GM21515 (cell line): Measurements from ENCODE around the gene GPR34.
"Not testable (repeated sequence)": the region's sequence is repeated elsewhere in the genome, so short reads cannot be mapped to it uniquely, and the experiment has no call there.

Source experiments
- ATAC-seq: cut with Tn5 transposase; IDR thresholded peaks from one replicate; pipeline ENCODE4 v1.9.1; 2021; ENCODE audit not compliant: unreplicated experiment

Gene GPR34

DNA sequence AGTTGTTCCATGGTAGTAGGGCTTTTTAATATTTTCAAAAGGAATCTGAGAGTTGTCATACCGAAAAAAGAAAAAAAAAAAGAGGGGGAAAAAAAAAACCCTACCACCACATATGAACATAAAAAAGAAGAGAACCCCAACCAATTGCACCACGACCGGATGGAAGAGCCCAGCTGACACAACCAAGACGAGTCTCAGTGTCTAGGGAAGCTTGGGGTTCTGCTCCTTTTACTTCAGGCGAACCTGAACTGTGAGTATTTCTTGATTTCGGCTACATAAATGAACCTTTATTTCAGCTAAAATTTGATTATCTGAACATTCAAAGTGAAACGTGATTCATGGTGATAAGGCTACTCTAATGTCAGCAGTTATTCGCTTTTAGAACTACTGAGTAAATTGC, at the start of gene GPR34:
Gene GPR34, plus strand, starts transcription at position 139 of the 400 bp plus-strand sequence. CDS start 6,661 bp downstream, outside the sequence.
- no peak for ATAC-seq

GRCh38 chrX:41646201-41646600, 42.6 kb upstream of the GPR34 start:
- not testable (repeated sequence) for ATAC-seq

DNA sequence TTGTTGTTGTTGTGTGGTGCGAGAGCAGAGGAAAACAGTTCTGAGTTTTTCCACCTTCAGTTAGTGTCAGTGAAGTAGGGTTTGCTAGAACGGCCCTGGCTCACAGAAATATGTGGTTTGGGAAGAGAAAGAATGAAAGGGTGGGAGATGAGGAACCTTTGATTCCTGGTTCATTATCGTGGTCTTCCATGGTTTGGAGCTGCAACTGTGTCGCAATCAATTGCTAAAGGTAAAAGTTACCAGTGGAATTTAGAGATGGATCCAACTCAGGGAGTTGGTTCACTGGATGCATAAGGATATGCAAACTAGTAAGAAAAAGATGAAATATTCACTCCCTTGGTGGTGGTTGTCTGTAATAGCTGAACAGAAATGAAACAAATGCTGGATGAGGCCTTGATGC, 35.6 kb upstream of the GPR34 start:
- ATAC-seq = no peak

DNA sequence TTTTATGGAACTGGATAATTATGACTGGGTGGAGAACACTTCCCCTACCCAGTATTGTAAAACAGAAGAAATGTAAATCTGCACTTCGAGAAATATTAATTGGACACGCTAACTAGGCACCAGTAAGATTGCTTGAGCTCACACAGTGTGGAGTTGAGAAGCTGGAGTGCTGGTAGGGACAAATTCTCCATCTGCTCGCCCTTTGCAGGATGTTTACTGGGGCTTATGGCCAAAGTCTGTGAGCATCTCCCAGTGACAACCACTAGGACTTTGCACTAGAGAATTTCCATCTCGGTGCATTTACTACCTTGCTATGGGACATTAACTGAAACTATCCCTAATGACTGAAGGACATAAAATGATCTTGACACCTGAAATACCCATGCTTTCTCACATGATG, 33.7 kb upstream of the GPR34 start:
- ATAC-seq = no peak

DNA sequence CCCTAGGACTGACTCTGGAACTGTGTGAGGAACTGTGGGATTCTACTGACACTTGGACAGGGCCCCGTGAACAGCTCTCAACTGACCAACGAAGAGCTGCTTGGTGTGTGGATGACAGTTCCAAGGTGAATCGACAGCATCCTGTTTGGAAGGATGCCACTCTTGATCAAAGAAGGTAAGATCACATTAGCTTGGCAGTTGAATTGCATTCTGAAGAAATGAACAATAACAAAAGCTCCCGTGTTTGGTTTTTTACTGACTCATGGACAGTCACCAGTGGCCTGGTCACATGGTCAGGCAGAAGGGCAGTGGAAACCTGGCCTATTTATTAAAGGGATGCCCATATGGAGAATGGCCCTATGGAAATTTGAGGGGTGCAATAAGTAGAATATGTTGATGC, 33.1 kb upstream of the GPR34 start:
- no peak for ATAC-seq

GRCh38 chrX:41661366-41662095, 27.2 kb upstream of the GPR34 start:
- ATAC-seq = no peak

GRCh38 chrX:41664375-41664901, 24.3 kb upstream of the GPR34 start:
- peak; percentile 90 for ATAC-seq

DNA sequence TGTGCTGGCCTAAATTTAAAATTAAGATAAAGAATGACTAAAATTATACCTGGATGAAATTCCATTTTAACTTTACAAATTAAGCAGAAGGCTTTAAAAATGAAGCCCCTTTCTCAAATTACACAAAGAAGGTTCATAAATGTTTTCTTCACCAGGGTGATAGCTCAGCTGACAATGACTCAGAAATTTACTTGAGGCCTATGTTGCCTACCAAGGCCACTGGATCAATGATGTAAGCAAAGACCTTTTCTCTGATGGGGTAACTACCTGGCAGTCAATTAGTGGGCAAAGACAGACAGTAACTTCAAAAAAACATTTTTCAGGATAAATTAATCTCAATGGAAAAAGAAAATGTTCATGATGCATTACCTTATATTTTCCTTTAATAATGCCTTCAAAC, 23.9 kb upstream of the GPR34 start:
- no peak for ATAC-seq

GRCh38 chrX:41665686-41666085, 23.1 kb upstream of the GPR34 start:
- ATAC-seq = no peak

GRCh38 chrX:41666251-41666650, 22.5 kb upstream of the GPR34 start:
- no peak for ATAC-seq

DNA sequence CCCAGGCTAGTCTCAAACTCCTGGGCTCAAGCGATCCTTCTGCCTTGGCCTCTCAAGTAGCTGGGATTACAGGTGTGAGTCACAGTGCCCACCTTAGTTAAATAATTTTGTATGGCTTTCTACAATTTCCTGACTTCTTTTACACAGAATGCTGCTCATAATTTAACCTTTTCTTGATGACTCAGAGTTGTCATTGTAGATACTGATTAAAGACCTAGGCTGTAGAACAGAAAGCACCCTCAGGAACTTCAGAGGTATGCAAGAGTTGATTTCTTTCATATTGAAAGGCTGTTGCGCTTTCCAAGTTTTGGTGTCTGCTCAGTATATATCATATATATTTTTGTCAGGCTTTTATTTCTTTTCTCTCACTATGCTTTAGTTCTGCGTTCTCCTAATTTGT, 21.1 kb upstream of the GPR34 start:
- ATAC-seq = no peak

GRCh38 chrX:41670112-41670511, 18.7 kb upstream of the GPR34 start:
- no peak for ATAC-seq

DNA sequence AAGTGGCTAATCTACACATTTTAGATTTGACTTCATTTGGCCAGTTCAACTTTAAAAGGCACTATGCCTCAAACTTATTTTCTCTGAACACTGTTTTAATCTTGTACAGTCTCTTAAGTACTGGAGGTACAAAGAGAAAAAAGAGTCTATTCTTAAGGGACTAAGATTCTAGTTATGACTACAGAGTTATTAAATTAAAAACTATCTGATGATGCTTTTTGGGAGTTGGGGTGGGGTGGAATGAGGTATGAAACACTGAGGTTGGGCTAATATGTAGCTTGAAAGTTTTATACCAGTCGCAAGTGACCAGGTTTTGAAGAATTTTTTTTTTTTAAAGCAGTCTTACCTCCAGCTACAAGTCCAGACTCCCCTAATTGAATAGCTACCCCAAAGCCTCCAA, 17.7 kb upstream of the GPR34 start:
- no peak for ATAC-seq

DNA sequence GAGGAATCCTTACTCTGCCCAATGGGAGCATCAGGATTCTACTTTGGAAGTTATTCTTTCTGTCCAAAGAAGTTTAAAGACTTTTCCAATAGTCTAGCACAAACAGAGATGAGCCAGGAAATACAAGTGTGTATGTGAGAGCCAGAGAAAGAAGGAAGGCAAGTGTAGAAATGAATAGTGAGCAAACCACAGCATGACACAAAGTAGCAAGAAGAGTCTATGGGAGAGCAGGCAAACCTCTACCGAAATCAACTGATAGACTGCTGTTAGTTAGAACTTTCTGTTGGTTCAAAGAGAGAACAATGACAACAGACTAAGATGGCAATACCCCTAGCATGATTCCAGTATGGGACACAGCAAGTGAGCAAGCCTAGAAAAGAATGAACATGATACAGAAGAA, 16.1 kb upstream of the GPR34 start:
- no peak for ATAC-seq

GRCh38 chrX:41676361-41676760, 12.4 kb upstream of the GPR34 start:
- ATAC-seq = not testable (repeated sequence)

DNA sequence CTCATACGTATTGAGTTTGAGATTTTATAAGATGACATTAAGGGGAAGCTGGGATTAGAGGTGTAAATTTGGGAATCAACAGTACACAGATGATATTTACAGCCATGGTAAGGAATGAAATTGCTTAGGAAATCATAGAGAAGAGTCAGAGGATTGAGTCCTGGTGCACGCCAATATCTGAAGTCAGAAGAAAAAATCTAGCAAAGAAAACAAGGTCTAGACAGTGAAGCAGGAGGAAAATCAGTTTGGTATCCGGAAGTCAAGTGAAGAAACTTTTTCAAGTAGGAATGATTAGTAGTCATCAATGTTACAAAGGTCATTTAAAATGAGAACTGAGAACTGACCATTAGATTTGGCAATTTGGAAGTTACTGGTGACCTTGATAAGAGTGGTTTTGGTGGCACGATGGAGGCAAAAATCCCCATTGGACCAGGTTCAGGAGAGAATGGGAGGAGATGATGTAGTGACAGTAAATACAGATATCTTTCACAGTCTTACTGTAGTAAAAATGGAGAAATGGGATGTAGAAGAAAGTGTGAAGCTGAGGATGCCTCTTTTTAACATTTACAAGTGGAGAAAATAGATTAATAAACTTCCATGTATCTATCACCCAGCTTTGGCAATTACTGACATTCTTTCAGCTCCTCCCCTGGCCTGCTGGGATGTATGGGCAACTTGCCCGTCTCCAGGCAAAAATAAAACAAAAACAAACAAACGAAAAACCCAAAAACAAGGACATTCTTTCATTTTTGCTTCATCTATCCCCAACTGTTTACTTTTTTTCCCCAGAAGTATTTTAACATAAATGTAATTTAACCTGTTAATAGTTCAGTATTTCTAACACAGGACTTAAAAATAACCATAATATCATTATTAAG, 11.4 kb upstream of the GPR34 start:
- ATAC-seq = no peak

- no peak for ATAC-seq
These were observed 4.6 kb upstream of the GPR34 start for GRCh38 chrX:41684138-41684537.

- no peak for ATAC-seq
These were observed 3.8 kb upstream of the GPR34 start for GRCh38 chrX:41684940-41685339.

- no peak for ATAC-seq
These were observed 2.0 kb upstream of the GPR34 start for GRCh38 chrX:41686788-41687187.

- ATAC-seq = no peak
These were observed 617 bp upstream of the GPR34 start for GRCh38 chrX:41688156-41688555.

GRCh38 chrX:41689711-41690110, 938 bp downstream of the GPR34 start:
- ATAC-seq = no peak

DNA sequence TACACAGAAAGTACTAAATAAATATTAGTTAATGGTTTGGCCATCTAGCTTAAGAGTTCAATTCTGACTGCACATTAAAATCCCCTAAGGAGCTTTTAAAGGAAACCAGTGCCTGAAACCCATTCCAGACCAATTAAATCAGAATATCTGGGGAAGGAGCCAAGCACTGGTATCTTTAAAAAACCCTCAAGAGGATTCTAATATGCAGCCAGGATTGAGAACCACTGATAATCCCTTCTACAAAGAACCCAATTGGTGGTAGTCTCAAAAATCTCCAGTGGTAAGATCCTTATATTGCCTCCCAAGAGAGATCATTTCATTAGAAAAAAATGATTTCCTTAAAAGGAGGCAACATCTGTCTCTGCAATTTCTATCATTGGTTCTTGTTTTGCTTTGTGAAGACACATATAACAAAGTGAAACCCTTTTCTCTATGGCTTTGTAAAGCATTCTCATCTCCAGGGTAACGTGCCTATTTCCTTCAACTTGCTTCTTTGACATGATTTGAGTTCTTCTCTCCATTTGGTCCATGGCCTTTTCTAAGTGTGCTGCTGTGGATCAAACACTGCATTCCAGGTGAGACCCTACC, 3.5 kb downstream of the GPR34 start:
- ATAC-seq = no peak
